Measurements from ENCODE around the gene HHIP. TPM values are rescaled to one million over a fixed set of nuclear protein-coding genes. Genes with fewer than 3 reads are reported as not detected.
"Not testable (repeated sequence)": the region's sequence is repeated elsewhere in the genome, so short reads cannot be mapped to it uniquely, and the experiment has no call there.

HHIP gene
- total RNA-seq, 2 donors from 2014 or later: 0.48 TPM; not detected in 1

DNA sequence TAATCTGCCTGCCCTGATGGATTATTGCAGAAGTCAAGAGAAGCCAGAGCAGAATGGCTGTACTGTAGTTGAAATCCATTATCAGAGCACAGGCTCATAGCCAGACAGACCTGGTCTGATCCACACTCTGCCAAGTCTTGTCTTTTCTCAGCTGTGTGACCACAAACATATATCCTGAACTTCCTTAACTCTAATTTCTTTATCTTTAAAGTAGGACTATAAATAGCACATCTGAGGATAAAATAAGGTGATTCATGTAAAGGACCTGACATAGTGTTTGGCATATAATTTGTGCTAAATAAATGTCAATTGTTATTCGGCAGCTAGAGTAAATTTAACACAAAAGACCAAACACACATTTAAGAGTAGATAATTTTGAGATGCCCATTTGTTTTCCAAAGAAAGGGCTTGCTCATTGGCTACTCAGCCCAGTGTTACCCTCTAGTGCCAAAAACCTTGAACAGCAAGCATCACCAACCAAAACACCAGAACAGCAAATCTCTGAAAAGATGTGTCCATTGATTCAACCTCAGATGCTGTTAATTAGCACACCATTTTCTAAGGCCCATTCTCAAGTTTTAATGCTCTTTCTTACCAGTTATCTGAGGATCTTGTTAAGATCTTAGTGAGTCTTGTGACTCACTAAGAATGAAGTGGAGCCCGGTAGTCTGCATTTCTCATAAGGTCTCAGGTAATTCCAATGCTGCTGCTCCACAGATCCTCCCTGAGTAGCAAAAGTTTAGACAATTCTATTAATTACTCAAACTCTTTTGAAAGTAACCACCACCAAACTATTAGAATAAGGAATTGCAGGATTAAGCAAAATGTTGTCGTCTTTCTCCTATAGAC lies 108.8 kb downstream of the HHIP start:
- H3K27me3 Mint-ChIP-seq (ENCODE audit: low read depth): no peaks in the 10 kb centered on the region
- no peak for ATAC-seq (replicated peaks in 1 of 2)
- peaks cover 2 to 4% of the 10 kb centered on the region in 2 donors for H3K9me3 Mint-ChIP-seq
- no peaks in the 10 kb centered on the region for H3K4me1 Mint-ChIP-seq (ENCODE audit: low read depth)
- no peak for DNase-seq
- no peak overlapping the region for H3K27ac Mint-ChIP-seq
- H3K4me3 Mint-ChIP-seq: no peak overlapping the region
- H3K36me3 Mint-ChIP-seq (ENCODE audit: insufficient read depth in 2 of 2): no peaks in the 10 kb centered on the region

DNA sequence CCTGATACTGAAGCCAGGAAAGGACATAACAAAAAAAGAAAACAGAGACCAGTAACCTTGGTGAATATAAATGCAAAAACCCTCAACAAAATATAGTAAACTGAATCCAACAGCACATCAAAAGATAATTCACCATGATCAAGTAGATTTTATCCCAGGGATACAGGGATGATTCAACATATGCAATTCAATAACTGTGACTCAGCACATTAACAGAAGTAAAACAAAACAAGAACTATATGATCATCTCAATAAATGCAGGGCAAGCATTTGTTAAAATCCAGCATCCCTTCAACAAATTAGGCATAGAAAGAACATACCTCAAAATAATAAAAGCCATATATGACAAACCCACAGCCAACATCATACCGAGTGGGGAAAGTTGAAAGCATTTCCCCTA lies 112.0 kb downstream of the HHIP start:
- DNase-seq: no peak
- H3K36me3 Mint-ChIP-seq (ENCODE audit: insufficient read depth in 2 of 2): no peaks in the 10 kb centered on the region
- no peaks in the 10 kb centered on the region for H3K4me1 Mint-ChIP-seq (ENCODE audit: low read depth)
- ATAC-seq (replicated peaks in 1 of 2): no peak
- H3K4me3 Mint-ChIP-seq: no peak overlapping the region
- H3K27me3 Mint-ChIP-seq (ENCODE audit: low read depth): no peaks in the 10 kb centered on the region
- H3K9me3 Mint-ChIP-seq: peaks cover 3 to 9% of the 10 kb centered on the region in 2 donors
- H3K27ac Mint-ChIP-seq: no peak overlapping the region

DNA sequence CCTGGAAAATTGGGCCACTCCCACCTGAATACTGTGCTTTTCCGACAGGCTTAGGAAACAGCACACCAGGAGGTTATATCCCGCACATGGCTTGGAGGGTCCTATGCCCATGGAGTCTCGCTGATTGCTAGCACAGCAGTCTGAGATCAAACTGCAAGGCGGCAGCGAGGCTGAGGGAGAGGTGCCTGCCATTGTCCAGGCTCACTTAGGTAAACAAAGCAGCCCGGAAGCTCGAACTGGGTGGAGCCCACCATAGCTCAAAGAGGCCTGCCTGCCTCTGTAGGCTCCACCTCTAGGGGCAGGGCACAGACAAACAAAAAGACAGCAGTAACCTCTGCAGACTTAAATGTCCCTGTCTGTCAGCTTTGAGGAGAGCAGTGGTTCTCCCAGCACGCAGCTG lies 122.9 kb downstream of the HHIP start:
- DNase-seq; ATAC-seq (replicated peaks in 1 of 2); H3K27ac Mint-ChIP-seq; H3K36me3 Mint-ChIP-seq (ENCODE audit: insufficient read depth in 2 of 2); H3K4me1 Mint-ChIP-seq (ENCODE audit: low read depth); H3K4me3 Mint-ChIP-seq; H3K27me3 Mint-ChIP-seq (ENCODE audit: low read depth): not testable (repeated sequence)
- H3K9me3 Mint-ChIP-seq: peaks cover 6 to 11% of the 10 kb centered on the region in 2 donors

DNA sequence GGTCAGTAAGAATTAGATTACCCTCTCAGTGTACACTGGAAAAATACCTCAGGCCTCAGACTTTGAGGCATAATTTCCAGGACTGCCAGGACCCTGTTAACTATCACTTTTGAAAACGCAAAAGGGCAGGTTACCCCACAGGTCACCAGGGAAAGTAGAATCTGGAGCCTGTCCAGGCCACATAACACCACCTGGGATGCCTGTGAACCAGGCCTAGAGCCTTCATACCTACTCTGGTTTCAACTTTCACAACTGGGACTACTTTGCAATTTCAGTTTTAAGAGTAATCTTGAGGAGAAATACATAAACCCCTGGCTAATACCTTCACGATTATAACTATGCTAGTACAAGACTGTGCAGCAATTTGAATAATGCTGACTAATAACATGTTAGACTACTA lies 132.4 kb downstream of the HHIP start:
- no peak for ATAC-seq (replicated peaks in 1 of 2)
- H3K27ac Mint-ChIP-seq: no peak overlapping the region
- H3K9me3 Mint-ChIP-seq: peaks cover 0 to 4% of the 10 kb centered on the region in 2 donors
- no peak overlapping the region for H3K4me3 Mint-ChIP-seq
- H3K27me3 Mint-ChIP-seq (ENCODE audit: low read depth): peaks cover 5% of the 10 kb centered on the region
- DNase-seq: no peak
- no peaks in the 10 kb centered on the region for H3K36me3 Mint-ChIP-seq (ENCODE audit: insufficient read depth in 2 of 2)
- no peaks in the 10 kb centered on the region for H3K4me1 Mint-ChIP-seq (ENCODE audit: low read depth)

DNA sequence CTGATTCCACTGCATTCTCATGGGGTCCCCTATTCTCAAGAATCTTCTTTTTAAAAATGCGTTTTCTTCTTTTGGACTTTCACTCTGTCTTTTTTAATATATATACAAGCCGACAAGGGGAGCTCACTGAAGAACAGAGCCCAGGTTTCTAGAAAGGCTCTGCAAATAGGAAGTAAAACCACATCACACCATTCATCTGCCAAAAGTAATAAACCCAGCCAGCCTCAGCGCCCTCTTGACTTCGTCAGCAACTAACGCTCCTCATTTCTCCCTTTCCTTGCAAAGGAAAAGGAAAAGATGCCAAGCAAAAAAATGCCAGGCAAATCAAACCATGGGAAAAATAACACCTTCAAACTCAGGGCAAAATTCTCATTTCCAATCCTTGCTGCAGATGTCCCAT lies 136.4 kb downstream of the HHIP start:
- DNase-seq: no peak
- H3K36me3 Mint-ChIP-seq (ENCODE audit: insufficient read depth in 2 of 2): no peaks in the 10 kb centered on the region

DNA sequence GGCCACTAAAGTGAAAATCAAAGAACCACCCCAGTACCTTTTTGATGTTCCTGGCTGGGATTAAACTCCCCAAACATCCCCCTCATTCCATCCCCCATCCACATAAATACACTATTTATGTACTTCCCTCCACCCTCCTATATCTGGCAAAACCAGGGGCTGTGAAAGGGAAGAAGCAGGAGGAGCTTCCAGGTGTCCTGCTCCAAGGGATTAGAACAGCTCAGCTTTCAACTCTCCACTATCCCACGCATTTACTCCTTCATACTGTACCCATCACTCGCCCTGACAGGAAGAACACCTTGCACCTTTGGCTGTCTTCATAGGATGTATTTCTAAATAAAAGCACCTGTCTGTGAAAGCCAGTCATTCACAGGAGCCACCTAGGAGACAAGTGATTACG lies 140.0 kb downstream of the HHIP start:
- H3K27me3 Mint-ChIP-seq (ENCODE audit: low read depth): peaks cover 10% of the 10 kb centered on the region

More for the DNA sequence above, 136.4 kb downstream of the HHIP start:
- peaks cover 10% of the 10 kb centered on the region for H3K27me3 Mint-ChIP-seq (ENCODE audit: low read depth)
- H3K4me3 Mint-ChIP-seq: no peak overlapping the region
- H3K4me1 Mint-ChIP-seq (ENCODE audit: low read depth): no peaks in the 10 kb centered on the region
- no peaks in the 10 kb centered on the region for H3K9me3 Mint-ChIP-seq
- ATAC-seq (replicated peaks in 1 of 2): no peak
- H3K27ac Mint-ChIP-seq: no peak overlapping the region

DNA sequence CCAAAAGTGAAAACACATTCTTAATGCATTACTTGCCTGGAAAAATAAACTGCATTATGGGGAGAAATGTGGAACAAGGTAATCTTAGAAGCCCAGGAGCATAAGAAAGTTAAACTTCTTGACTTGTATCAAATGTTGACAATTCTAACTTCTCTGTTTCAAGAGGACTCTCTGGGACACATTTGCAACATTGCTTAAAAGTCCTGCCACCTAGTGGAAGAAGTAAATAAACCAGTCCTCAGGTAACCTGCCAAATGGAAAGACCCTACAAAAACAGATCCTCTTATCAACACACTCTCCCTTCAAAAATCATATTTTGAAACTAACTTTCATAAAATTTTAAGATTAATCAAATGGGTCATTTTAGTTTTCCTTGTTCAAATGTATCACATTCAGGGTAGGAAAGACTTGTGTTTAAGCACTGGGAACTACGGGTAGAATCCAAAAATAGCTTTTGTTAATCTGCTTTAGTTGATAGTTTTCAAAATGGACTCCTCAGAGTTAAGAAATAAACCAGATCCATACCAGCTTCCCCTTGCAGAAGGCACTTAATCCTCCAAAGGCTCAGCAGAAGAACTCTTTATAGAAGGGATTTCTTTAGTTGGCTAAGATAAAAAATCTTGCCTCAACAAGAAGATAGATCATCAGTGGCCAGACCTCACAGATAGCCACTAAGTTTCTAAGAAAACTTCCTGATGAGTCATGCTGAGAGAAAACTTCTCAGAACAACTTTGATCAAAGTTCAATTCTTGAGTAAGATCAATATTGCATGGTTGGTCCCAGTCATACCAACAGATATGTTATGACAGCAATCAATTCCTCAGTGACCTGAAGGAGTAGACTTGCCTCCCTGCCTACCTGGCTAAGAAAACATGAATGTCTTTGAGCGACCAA lies 141.7 kb downstream of the HHIP start:
- Mint-ChIP-seq H3K27me3 (ENCODE audit: low read depth) (peaks cover 5% of the 10 kb centered on the region), H3K36me3 (ENCODE audit: insufficient read depth in 2 of 2) (peaks cover 0 to 2% of the 10 kb centered on the region in 2 donors), H3K27ac (peak overlapping the region; percentile 42), H3K4me3 (no peak overlapping the region), H3K4me1 (ENCODE audit: low read depth) (no peaks in the 10 kb centered on the region), H3K9me3 (peaks cover under 1 to 2% of the 10 kb centered on the region in 2 donors)
- DNase-seq (no peak), ATAC-seq (replicated peaks in 1 of 2) (peak; percentile 54 to 69)

More for the DNA sequence above, 140.0 kb downstream of the HHIP start:
- Mint-ChIP-seq H3K4me1 (ENCODE audit: low read depth) (no peaks in the 10 kb centered on the region), H3K36me3 (ENCODE audit: insufficient read depth in 2 of 2) (peaks cover 0 to under 1% of the 10 kb centered on the region in 2 donors), H3K27ac (no peak overlapping the region), H3K9me3 (peaks cover 0 to under 1% of the 10 kb centered on the region in 2 donors), H3K4me3 (no peak overlapping the region)
- ATAC-seq (replicated peaks in 1 of 2) (no peak), DNase-seq (no peak)

DNA sequence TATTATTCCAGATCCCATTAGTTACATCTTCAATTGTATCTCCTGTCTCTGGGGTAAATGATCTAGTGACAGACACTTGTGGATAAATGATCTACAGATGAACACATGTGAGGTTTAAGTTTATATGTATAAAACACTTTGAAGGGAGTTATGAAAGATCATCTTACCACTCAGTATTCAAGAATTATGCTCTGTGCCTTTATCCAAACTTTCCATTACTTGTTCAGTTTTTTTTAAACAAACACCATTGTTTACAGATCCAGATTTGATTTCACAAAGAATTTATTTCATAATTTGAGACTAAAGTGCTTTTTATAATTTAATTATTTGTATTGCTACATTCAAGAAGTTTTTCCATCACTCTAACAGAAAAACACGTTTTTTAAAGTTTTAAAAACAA lies 142.5 kb downstream of the HHIP start:
- Mint-ChIP-seq H3K27ac (no peak overlapping the region), H3K4me3 (no peak overlapping the region), H3K27me3 (ENCODE audit: low read depth) (peaks cover 4% of the 10 kb centered on the region), H3K9me3 (peaks cover 3 to 4% of the 10 kb centered on the region in 2 donors), H3K4me1 (ENCODE audit: low read depth) (no peaks in the 10 kb centered on the region), H3K36me3 (ENCODE audit: insufficient read depth in 2 of 2) (peaks cover 0 to 4% of the 10 kb centered on the region in 2 donors)
- no peak for ATAC-seq (replicated peaks in 1 of 2)
- DNase-seq: no peak

DNA sequence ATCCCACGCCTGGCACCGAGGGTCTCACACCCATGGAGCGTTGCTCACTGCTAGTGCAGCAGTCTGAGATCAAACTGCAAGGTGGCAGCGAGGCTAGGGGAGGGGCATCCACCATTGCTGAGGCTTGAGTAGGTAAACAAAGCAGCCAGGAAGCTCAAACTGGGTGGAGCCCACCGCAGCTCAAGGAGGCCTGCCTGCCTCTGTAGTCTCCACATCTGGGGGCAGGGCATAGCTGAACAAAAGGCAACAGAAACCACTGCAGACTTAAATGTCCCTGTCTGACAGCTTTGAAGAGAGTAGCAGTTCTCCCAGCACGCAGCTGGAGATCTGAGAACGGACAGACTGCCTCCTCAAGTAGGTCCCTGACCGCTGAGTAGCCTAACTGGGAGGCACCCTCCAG lies 146.0 kb downstream of the HHIP start:
- not testable (repeated sequence) for H3K4me3 Mint-ChIP-seq; H3K9me3 Mint-ChIP-seq; H3K27ac Mint-ChIP-seq; DNase-seq; H3K4me1 Mint-ChIP-seq (ENCODE audit: low read depth); ATAC-seq (replicated peaks in 1 of 2); H3K27me3 Mint-ChIP-seq (ENCODE audit: low read depth); H3K36me3 Mint-ChIP-seq (ENCODE audit: insufficient read depth in 2 of 2)
